Measurements from ENCODE around the gene CEP97. TPM values are rescaled to one million over a fixed set of nuclear protein-coding genes. Genes with fewer than 3 reads are reported as not detected.
"Not testable (repeated sequence)": the region's sequence is repeated elsewhere in the genome, so short reads cannot be mapped to it uniquely, and the experiment has no call there.

Gene CEP97
- total RNA-seq, 4 donors from 2014 or later: 8.5 to 9.2 (median 8.9) TPM

- TF ChIP-seq EP300 (IDR thresholded peaks at IDR 0.05) (no peak), POLR2AphosphoS5 (IDR thresholded peaks at IDR 0.05) (no peak), POLR2A (IDR thresholded peaks at IDR 0.05) (no peak)
- TF ChIP-seq, protein P1, sequence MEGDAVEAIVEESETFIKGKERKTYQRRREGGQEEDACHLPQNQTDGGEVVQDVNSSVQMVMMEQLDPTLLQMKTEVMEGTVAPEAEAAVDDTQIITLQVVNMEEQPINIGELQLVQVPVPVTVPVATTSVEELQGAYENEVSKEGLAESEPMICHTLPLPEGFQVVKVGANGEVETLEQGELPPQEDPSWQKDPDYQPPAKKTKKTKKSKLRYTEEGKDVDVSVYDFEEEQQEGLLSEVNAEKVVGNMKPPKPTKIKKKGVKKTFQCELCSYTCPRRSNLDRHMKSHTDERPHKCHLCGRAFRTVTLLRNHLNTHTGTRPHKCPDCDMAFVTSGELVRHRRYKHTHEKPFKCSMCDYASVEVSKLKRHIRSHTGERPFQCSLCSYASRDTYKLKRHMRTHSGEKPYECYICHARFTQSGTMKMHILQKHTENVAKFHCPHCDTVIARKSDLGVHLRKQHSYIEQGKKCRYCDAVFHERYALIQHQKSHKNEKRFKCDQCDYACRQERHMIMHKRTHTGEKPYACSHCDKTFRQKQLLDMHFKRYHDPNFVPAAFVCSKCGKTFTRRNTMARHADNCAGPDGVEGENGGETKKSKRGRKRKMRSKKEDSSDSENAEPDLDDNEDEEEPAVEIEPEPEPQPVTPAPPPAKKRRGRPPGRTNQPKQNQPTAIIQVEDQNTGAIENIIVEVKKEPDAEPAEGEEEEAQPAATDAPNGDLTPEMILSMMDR (IDR thresholded peaks at IDR 0.05): no peak
- H3K4me3 ChIP-seq: no peak overlapping the region
- peaks cover 43% of the 10 kb centered on the region for H3K36me3 ChIP-seq
- DNase-seq (ENCODE audit: low spot score in 2 of 2): no peak
- no peak overlapping the region for H3K27ac ChIP-seq
- no peaks in the 10 kb centered on the region for H3K9me3 ChIP-seq
- peaks cover 10% of the 10 kb centered on the region for H3K4me1 ChIP-seq
- H3K27me3 ChIP-seq: no peaks in the 10 kb centered on the region
- 97% methylated on average over 5 of the region's 5 CpGs for WGBS
These were observed 5.2 kb downstream of the CEP97 start for GRCh38 chr3:101729586-101729985.

DNA sequence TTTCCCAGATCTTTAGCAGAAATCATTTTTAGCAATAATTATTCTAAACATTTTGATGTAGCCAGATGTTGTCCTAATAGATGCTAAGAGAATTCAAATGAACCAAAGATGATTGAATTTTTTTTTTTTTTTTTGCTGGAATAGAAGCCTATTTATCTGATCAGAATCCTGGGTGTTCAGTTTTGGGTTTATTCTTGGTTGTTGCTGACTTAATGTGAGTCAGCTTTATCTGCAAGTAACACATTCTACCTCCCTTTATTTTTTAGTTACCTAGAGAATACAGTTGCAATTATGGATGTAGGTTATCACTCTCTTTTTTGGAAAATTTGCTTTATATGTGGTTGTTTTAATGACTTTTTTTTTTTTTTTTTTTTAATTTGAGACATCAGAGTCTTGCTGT lies 6.4 kb downstream of the CEP97 start:
- Histone ChIP-seq H3K27ac (no peak overlapping the region), H3K9me3 (no peaks in the 10 kb centered on the region), H3K36me3 (peaks cover 55% of the 10 kb centered on the region), H3K27me3 (no peaks in the 10 kb centered on the region), H3K4me1 (peaks cover 4% of the 10 kb centered on the region), H3K4me3 (no peak overlapping the region)
- no peak for DNase-seq (ENCODE audit: low spot score in 2 of 2)
- TF ChIP-seq POLR2A (IDR thresholded peaks at IDR 0.05) (no peak), EP300 (IDR thresholded peaks at IDR 0.05) (no peak), POLR2AphosphoS5 (IDR thresholded peaks at IDR 0.05) (no peak)
- TF ChIP-seq, protein P1 (IDR thresholded peaks at IDR 0.05): no peak

DNA sequence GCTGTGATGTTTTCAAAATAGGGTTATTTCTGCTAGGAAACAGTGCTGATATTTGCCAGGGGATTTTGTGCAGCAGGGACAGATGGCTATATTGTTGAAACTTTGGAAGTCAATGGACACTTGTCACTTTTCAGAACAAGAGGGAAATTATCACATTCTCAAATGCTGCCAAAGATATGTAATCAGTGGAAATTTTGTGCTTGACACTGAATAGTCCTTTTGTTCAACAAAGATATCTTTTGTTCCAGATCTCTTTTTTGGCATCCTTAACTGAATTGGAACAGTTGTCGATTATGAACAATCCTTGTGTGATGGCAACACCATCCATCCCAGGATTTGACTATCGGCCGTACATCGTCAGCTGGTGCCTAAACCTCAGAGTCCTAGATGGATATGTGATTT lies 7.8 kb downstream of the CEP97 start:
- Histone ChIP-seq H3K27me3 (no peaks in the 10 kb centered on the region), H3K4me3 (no peak overlapping the region), H3K36me3 (peaks cover 67% of the 10 kb centered on the region), H3K9me3 (no peaks in the 10 kb centered on the region), H3K4me1 (no peaks in the 10 kb centered on the region), H3K27ac (no peak overlapping the region)
- no peak for DNase-seq (ENCODE audit: low spot score in 2 of 2)
- TF ChIP-seq, protein P1 (IDR thresholded peaks at IDR 0.05): no peak
- TF ChIP-seq POLR2A (IDR thresholded peaks at IDR 0.05): no peak
- WGBS: 93% methylated on average over 4 of the region's 4 CpGs

- Histone ChIP-seq H3K4me1 (no peaks in the 10 kb centered on the region), H3K36me3 (peaks cover 56% of the 10 kb centered on the region), H3K4me3 (no peak overlapping the region), H3K9me3 (no peaks in the 10 kb centered on the region), H3K27ac (no peak overlapping the region), H3K27me3 (no peaks in the 10 kb centered on the region)
- TF ChIP-seq POLR2A (IDR thresholded peaks at IDR 0.05) (no peak), POLR2AphosphoS5 (IDR thresholded peaks at IDR 0.05) (no peak), EP300 (IDR thresholded peaks at IDR 0.05) (no peak)
- TF ChIP-seq, protein P1 (IDR thresholded peaks at IDR 0.05): no peak
- 96% methylated on average over 8 of the region's 10 CpGs for WGBS
- no peak for DNase-seq (ENCODE audit: low spot score in 2 of 2)
These were observed 11.4 kb downstream of the CEP97 start for GRCh38 chr3:101735833-101736232.

DNA sequence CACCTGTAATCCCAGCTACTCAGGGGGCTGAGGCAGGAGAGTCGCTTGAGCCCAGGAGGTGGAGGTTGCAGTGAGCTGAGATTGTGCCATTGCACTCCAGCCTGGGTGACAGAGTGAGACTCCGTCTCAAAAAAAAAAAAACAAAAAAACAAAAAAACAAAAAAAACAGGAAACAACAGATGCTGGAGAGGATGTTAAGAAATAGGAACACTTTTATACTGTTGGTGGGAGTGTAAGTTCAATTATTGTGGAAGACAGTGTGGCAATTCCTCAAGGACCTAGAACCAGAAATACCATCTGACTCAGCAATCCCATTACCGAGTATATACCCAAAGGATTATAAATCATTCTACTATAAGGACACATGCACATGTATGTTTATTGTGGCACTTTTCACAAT lies 17.5 kb downstream of the CEP97 start:
- H3K27me3 ChIP-seq; H3K4me1 ChIP-seq; H3K9me3 ChIP-seq; DNase-seq (ENCODE audit: low spot score in 2 of 2); H3K4me3 ChIP-seq; H3K27ac ChIP-seq; H3K36me3 ChIP-seq: not testable (repeated sequence)
- 90% methylated on average over 3 of the region's 3 CpGs for WGBS

- DNase-seq (ENCODE audit: low spot score in 2 of 2): no peak
These were observed 20.4 kb downstream of the CEP97 start for GRCh38 chr3:101744811-101745210.

GRCh38 chr3:101745934-101746333 lies 21.5 kb downstream of the CEP97 start:
- 100% methylated on average over 1 of the region's 1 CpG for WGBS

More at GRCh38 chr3:101744811-101745210, 20.4 kb downstream of the CEP97 start:
- H3K9me3 ChIP-seq: no peaks in the 10 kb centered on the region
- no peaks in the 10 kb centered on the region for H3K36me3 ChIP-seq
- TF ChIP-seq EP300 (IDR thresholded peaks at IDR 0.05) (no peak), POLR2AphosphoS5 (IDR thresholded peaks at IDR 0.05) (no peak), POLR2A (IDR thresholded peaks at IDR 0.05) (no peak)
- TF ChIP-seq, protein P1 (IDR thresholded peaks at IDR 0.05): no peak
- no peaks in the 10 kb centered on the region for H3K4me1 ChIP-seq
- no peaks in the 10 kb centered on the region for H3K27me3 ChIP-seq
- no peak overlapping the region for H3K27ac ChIP-seq
- H3K4me3 ChIP-seq: no peak overlapping the region
- WGBS: 85% methylated on average over 1 of the region's 1 CpG

DNA sequence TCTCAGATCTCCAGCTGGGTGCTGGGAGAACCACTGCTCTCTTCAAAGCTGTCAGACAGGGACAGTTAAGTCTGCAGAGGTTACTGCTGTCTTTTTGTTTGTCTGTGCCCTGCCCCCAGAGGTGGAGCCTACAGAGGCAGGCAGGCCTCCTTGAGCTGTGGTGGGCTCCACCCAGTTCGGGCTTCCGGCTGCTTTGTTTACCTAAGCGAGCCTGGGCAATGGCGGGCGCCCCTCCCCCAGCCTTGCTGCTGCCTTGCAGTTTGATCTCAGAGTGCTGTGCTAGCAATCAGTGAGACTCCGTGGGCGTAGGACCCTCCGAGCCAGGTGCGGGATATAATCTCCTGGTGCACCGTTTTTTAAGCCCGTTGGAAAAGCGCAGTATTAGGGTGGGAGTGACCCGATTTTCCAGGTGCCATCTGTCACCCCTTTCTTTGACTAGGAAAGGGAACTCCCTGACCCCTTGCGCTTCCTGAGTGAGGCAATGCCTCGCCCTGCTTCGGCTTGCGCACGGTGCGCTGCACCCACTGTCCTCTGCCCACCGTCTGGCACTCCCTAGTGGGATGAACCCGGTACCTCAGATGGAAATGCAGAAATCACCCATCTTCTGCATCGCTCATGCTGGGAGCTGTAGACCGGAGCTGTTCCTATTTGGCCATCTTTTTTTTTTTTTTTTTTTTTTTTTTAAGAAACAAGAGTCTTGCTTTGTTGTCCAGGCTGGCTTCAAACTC lies 29.1 kb downstream of the CEP97 start:
- DNase-seq (ENCODE audit: low spot score in 2 of 2); H3K27ac ChIP-seq; H3K4me1 ChIP-seq; H3K27me3 ChIP-seq; H3K4me3 ChIP-seq; H3K9me3 ChIP-seq: not testable (repeated sequence)
- H3K36me3 ChIP-seq: peaks cover 29% of the 10 kb centered on the region
- WGBS: 87% methylated on average over 11 of the region's 23 CpGs

More at GRCh38 chr3:101745934-101746333, 21.5 kb downstream of the CEP97 start:
- not testable (repeated sequence) for H3K27ac ChIP-seq; DNase-seq (ENCODE audit: low spot score in 2 of 2); H3K36me3 ChIP-seq; H3K9me3 ChIP-seq; H3K4me3 ChIP-seq; H3K27me3 ChIP-seq; H3K4me1 ChIP-seq

Data from suprapubic skin (tissue), 4 donors.